ENCODE data around the gene TLX3. TPM values are rescaled to one million over a fixed set of nuclear protein-coding genes. Genes with fewer than 3 reads are reported as not detected.

The TLX3 gene
- total RNA-seq, 1 experiment from 2014 or later = not detected

- H4K91ac ChIP-seq (ENCODE audit: insufficient read length, low read depth, low read length) = no peak overlapping the region
- no peaks in the 10 kb centered on the region for H3K79me1 ChIP-seq (ENCODE audit: insufficient read depth, low read depth, low read length, poor library complexity, severe bottlenecking)
- no peak overlapping the region for H3K27ac ChIP-seq (ENCODE audit: insufficient read length, low read depth, low read length)
- no peak overlapping the region for H2BK5ac ChIP-seq (ENCODE audit: insufficient read length, low read length)
- Mint-ChIP-seq H3K4me1 (peaks cover 0 to 6% of the 10 kb centered on the region in 2 experiments; a peak in 2 of 4 replicates), H3K36me3 (ENCODE audit: insufficient read depth in 1 of 3, low read depth in 3 of 3) (no peaks in the 10 kb centered on the region), H3K27me3 (ENCODE audit: low read depth) (peaks cover 67% of the 10 kb centered on the region), H3K27ac (no peak overlapping the region), H3K4me3 (peak overlapping the region in 1 of 2 experiments; percentile 62; a peak in 3 of 5 replicates), H3K9me3 (no peaks in the 10 kb centered on the region)
- no peak overlapping the region for H3K23ac ChIP-seq (ENCODE audit: insufficient read length, low read depth, low read length)
- H3K4me2 ChIP-seq (ENCODE audit: insufficient read depth, insufficient read length, low read length) = peak overlapping the region; percentile 57
- H4K5ac ChIP-seq (ENCODE audit: insufficient read length, low read depth, low read length) = no peak overlapping the region
- no peaks in the 10 kb centered on the region for H4K20me1 ChIP-seq (ENCODE audit: control insufficient read depth, insufficient read depth, insufficient read length)
- H3K9me3 ChIP-seq (ENCODE audit: control insufficient read depth, low read depth, low read length) = no peaks in the 10 kb centered on the region
- no peaks in the 10 kb centered on the region for H3K79me2 ChIP-seq (ENCODE audit: insufficient read depth, low read length)
- H2AK5ac ChIP-seq (ENCODE audit: insufficient read length, low read length) = no peak overlapping the region
- DNase-seq = no peak
- H2BK120ac ChIP-seq (ENCODE audit: low read depth, low read length, poor library complexity, severe bottlenecking) = no peak overlapping the region
- no peak overlapping the region for H3K9ac ChIP-seq (ENCODE audit: extremely low read depth, insufficient read length, low read length)
- no peak overlapping the region for H3K18ac ChIP-seq (ENCODE audit: insufficient read length, low read depth, low read length)
- no peak overlapping the region for H4K8ac ChIP-seq (replicated peaks; ENCODE audit: insufficient read length, low read depth, low read length)
- H2BK12ac ChIP-seq (ENCODE audit: insufficient read length, low read depth, low read length) = no peak overlapping the region
- no peak overlapping the region for H3T11ph ChIP-seq (ENCODE audit: low read length)
- no CpG with 5 or more reads among the region's 31 CpGs for WGBS (ENCODE audit: extremely low coverage, insufficient read length, low lambda C conversion rate)
- no peaks in the 10 kb centered on the region for H3K23me2 ChIP-seq (ENCODE audit: insufficient read length, low read depth, low read length, poor library complexity, severe bottlenecking)
- no peak overlapping the region for H2BK20ac ChIP-seq (ENCODE audit: low read depth, low read length, poor library complexity, severe bottlenecking)
- peaks cover 9% of the 10 kb centered on the region; the same call in 1 of the 2 replicates for H3K27me3 ChIP-seq (ENCODE audit: insufficient read depth, low read length)
- H3K4me1 ChIP-seq (ENCODE audit: insufficient read depth, low read length) = no peaks in the 10 kb centered on the region
- no peak overlapping the region for H3K56ac ChIP-seq (ENCODE audit: insufficient read length, low read depth, low read length)
- TF ChIP-seq, protein P1, sequence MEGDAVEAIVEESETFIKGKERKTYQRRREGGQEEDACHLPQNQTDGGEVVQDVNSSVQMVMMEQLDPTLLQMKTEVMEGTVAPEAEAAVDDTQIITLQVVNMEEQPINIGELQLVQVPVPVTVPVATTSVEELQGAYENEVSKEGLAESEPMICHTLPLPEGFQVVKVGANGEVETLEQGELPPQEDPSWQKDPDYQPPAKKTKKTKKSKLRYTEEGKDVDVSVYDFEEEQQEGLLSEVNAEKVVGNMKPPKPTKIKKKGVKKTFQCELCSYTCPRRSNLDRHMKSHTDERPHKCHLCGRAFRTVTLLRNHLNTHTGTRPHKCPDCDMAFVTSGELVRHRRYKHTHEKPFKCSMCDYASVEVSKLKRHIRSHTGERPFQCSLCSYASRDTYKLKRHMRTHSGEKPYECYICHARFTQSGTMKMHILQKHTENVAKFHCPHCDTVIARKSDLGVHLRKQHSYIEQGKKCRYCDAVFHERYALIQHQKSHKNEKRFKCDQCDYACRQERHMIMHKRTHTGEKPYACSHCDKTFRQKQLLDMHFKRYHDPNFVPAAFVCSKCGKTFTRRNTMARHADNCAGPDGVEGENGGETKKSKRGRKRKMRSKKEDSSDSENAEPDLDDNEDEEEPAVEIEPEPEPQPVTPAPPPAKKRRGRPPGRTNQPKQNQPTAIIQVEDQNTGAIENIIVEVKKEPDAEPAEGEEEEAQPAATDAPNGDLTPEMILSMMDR (conservative IDR thresholded peaks at IDR 0.05) = peak; percentile 62
- H2BK15ac ChIP-seq (ENCODE audit: low read depth, low read length) = no peak overlapping the region
- no peak overlapping the region for H3K4ac ChIP-seq (ENCODE audit: low read depth, low read length)
- H2AFZ ChIP-seq (ENCODE audit: low read length) = no peak overlapping the region
- no peak overlapping the region for H3K14ac ChIP-seq (ENCODE audit: insufficient read depth, low read length)
Observed at GRCh38 chr5:171336521-171337209, 27.6 kb downstream of the TLX3 start.
